Bone marrow (tissue), 2 donors: ENCODE data around the gene MBD5.

Experiments
- DNase-seq, 2 donors: peaks; one replicate each; lab custom pipeline; 2025; lab: John Stamatoyannopoulos, UW

MBD5 gene

DNA sequence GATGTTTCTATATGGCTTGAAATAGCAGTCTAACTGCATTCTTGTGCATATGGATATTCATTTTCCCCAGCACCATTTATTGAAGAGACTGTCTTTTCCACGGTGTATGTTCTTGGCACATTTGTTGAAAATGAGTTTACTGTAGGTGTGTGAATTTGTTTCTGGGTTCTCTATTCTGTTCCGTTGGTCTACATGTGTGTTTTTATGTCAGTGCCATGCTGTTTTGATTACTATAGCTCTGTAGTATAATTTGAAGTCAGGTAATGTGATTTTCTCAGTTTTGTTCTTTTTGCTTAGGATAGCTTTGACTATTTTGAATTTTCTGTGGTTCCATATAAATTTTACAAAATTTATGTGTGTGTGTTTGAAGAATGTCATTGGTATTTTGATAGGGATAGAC, 201.0 kb downstream of the MBD5 start:
- DNase-seq, result no peak

DNA sequence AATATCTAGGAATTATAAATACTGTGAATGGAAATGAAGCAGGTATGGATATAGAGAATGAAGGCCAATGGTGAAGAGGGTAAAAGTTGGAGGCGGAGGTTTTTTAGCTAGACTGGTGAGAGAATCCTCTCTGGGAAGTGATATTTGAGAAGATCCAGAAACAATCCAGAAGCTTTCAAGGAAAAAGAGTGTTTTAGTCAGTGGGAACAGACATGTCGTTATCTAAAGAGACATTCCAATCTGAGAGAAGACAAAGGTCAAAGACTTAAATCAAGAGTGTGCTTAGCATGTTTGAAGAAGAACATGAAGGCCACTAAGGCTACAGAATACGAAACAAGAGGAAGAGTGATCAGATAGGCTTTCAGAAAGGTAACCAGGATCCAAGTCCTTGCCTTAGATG, 211.0 kb downstream of the MBD5 start:
- DNase-seq, result no peak

DNA sequence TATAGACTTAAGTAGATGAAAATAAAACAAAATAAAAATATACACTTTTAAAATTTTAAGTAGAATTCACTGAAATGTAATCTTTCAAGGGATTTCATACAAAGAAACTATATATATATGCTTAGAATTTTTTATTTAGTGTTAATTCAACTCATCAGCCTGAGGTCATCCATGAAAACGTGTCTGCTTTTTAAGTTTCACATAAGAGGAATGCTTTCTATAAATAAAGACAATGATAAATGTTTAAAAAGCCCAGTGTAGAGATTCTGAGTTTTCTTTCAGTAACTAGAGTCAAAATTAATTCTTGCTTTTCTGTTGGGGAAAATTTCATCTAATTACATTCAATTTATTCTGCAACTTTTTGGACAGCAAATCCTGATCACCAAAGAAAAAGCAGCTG, 213.3 kb downstream of the MBD5 start:
- DNase-seq, result no peak

DNA sequence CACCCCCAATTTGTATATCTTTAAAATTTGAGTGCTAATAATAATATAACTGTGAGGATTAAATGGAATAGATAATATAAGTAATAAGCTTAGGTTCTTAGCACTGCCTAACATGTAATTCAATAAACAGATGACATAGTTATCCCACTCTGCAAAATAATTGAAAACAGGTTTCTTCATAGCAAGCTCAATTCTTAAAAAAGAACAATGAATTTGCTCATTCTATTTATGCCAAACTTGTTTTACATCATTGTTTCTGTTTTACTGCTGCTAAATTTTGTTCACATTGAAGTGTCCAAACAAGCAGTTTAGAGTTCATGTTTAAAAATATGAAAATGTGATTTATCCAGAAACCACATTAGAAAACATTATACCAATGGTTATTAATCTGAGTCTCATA, 217.0 kb downstream of the MBD5 start:
- DNase-seq, result no peak

DNA sequence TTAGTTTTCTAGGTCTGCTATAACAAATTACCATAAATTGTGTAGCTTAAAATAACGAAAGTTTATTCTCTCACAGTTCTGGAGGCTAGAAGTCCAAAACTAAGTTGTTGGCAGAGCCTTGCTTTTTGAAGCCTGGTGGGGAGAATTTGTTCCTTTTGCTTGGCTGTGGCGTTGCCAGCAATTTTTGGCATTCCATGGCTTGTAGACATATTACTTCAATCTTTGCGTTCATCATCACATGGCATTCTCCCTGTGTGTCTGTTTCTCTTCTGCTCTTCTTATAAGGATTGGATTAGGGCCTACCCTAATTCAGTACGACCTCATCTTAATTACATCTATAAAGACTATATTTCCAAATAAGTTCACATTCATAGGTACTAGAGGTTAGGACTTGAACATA, 217.7 kb downstream of the MBD5 start:
- DNase-seq, result no peak

DNA sequence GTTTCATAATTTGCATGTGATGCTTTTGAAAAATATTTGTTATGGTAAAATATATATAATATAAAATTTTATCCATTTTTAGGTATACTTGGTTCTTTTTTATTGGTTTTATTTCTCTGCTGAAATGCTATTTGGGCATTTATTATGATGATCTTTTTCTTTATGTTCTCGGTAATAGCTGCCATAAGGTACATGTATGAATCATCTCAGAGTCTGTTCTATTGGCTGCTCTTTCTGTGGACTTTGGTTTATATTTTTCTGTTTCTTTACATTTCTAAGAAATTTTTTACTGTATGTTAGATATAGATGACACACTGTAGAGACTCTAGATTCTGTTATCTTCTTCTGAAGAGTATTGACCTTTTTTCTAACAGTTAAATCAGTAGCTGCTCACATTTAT, 219.9 kb downstream of the MBD5 start:
- DNase-seq, result no peak

DNA sequence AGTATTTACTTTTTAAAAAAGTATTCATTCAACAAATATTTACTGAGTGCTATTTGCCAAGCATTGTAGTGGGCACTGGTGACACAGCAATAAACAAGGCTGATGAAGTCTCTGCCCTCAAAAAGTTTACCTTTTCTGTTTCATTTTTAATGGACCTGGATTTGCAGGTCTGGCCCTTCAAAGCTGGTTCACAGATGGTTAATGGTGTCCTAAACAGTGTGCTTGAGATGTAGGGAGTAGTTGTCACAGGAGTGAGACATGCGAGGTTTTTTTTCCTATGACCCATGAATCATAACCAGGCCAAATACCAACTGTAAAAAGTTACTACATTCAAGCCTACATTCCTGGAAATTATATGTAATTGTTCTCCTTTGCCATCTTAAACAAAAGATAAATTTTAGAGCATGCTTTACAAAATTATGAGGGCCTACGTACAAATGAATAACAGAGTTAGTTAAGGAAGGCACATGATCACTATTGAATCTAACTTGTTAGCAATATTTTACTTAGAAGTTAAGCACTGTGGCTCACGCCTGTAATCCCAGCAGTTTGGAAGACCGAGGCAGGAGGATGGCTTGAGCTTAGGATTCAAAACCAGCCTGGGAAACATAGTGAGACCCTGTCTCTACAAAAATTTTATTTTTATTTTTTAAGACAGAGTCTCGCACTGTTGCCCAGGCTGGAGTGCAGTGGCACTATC, 223.9 kb downstream of the MBD5 start:
- DNase-seq, result no peak

DNA sequence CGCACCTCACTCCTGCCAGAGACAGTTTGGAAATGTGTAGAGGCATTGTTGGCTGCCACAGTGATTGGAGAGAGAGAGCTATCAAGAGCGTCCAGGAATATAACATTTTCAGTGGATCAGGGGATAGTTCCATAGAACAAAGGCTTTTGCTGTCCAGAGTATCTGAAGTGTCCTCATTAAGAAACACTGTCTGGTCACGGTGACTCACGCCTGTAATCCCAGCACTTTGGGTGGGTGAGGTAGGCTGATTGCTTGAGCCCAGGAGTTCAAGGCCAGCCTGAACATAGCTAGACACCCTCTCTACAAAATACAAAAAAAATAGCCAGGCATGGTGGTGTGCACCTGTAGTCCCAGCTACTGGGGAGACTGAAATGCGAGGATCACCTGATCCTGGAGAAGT, 231.1 kb downstream of the MBD5 start:
- DNase-seq, result no peak

DNA sequence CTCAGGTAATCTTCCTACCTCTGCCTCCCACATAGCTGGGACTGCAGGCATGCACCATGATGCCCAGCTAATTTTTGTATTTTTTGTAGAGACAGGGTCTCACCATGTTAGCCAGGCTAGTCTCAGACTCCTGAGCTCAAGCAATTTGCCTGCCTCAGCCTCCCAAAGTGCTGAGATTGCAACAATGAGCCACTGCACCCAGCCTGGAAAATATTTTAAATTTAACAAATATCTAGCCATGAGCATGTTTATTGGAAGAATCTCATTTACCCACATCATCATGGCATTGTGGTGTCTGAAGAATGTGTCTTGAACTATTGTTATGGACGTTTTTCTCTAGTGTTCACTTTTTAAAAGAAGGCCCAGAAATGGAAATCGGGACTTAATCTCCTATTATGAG, 231.8 kb downstream of the MBD5 start:
- DNase-seq, result no peak

DNA sequence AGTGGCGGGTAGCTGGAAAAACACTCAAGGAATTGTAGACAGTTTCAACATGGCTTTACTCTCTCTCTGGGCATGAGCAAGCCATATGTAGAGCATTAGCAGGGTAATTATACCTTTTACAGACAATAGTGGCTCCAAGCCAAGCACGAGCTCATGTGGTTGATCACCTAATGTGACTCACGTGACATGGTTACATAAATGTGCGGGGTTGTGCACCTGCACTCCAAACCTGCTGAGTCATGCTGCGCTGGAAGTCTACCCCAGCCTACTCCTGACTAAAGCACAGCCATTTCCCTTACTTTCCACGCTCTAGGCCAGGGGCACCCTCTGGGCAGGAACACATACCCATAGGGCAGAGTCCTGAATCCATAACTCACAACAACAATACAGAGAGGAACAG, 232.8 kb downstream of the MBD5 start:
- DNase-seq, result no peak

DNA sequence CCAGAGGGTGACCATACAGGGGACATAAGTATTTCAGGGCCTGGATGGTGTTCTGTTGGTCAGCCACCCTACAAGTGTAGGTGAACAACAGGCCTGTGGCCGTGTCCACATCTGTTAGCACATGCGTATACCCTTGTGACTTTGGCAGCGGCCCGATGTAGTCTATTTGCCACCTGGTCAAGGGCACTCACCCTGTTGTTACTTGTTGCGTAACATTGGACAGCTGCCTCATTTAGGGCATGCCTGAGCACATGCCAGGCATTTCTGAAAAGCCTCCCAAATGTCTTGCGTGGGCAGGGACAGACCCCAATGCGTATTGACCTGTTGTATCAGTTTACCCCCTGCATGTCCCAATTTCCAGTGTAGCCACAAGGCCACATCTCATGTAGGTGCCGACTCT, 235.0 kb downstream of the MBD5 start:
- DNase-seq, result no peak

DNA sequence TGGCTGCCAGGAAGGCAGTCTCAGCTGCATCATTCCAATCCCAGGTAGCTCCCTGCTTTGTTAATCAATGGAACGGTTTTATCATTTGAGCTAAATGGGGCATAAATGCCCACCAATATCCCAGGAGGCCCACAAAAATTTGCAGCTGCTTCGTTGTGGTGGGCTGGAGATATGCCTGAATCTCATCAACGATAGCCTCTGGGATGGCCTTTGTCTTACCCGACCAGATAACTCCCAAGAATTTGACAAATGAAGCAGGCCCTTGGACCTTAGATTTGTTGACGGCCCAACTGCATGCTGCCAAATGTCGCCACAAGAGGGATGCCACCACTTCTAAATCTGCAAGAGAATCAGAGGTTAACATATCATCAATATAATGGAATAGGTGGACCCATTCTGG, 236.4 kb downstream of the MBD5 start:
- no peak for DNase-seq

DNA sequence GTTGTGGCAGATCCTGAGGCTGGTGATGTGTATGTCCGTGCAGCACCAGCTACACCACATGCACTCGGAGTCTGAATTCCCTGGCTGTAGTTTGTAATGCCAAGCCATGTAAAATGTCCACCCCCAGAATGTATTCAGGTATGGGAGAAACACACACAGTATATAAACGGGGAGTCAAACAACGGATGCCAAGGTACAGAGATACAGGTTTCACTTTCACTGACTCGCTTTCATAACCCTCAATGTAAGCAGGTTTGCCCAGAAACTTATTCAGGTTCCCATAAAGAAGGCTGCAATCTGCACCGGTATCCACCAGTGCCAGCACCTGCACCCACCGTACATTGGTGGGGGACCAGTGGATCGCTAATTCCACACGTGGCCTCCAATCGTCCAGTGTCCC, 237.2 kb downstream of the MBD5 start:
- DNase-seq, result no peak

DNA sequence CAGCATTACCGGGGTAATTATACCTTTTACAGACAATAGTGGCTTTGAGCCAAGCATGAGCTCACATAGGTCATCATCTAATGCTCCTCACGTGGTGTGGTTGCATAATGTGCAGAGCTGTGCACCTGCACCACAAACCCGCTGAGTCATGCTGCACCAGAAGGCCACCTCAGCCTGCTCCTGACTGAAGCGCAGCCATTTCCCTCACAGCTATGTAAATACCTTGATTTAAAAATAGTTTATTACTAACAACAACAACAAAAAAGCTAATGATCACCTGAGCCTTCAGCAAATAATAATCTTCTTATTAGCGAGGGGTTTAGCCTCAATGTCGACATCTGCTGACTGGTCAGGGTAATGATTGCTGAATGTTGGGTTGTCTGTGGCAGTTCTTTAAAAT, 238.8 kb downstream of the MBD5 start:
- no peak for DNase-seq

DNA sequence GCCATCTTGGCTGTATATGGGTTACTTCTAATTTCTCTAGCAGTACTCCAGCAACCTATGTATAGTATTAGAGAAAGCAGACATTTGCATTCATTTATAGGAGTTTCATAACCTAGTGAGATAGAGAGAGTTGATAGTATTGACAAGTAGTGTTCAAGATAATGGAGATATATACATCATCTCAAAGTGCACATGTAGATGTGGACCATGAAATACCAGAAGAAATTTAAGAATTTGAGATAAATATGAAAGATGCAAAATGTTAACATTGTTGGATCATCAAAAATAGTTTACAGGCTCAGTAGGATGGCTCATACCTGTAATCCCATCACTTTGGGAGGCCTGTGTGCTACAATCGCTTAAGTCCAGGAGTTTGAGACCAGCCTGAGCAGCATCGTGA, 243.0 kb downstream of the MBD5 start:
- DNase-seq, result no peak

DNA sequence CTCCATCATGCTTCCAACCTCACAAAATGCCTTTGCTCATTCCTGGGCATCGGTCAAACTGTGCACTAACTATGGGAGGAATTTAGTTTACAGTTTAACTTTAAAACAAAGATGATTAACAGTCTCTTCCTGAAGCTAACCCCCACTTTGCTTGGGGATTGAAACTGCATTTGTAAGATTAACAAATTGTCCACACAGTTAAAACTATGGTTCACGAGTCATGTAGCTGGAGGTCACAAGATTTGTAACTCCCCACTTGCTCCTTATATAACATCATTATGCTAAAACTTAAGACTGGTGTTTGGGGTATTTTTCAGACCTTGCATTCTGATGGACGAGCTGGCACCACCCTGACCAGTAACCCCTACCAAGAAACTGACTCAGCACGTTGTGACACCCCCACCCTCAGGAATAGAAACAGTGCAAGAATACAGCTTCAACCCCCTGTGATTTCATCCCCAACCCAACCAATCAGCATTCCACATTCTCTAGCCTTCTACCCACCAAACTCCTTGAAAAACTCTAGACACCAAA, 252.3 kb downstream of the MBD5 start:
- no peak for DNase-seq

DNA sequence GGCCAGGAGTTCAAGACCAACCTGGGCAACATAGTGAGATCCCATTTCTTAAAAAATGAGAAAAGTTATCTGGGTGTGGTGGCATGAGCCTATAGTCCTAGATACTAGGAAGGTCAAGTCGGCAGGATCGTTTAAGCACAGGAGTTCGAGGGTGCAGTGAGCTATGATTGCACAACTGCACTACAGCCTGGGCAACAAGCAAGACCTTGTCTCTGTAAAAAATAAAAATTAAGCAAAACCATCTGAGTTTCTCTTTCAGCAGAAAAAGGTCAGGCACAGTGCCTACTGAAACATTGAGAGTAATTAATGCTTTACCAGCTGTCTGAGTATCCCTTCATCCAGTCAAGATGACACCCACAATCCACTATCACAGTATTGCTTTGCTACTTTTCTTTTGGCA, 258.3 kb downstream of the MBD5 start:
- no peak for DNase-seq

DNA sequence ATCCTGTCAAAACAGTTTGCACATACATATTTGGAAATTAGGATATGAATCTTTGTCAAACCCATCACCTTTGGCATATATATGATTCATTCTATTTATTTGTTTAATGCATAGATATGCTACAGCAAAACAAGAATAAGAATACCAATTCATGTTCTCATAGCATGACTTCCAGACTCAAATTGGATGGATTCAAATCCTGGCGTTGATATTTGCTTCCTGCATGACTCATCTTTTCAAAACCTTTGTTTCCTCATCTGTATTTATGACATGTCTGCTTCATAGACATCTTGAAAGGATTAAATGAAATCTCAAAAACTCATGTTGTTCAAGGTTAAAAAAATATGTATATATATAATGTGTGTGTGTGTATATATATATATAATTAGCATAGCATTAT, 261.3 kb downstream of the MBD5 start:
- no peak for DNase-seq

DNA sequence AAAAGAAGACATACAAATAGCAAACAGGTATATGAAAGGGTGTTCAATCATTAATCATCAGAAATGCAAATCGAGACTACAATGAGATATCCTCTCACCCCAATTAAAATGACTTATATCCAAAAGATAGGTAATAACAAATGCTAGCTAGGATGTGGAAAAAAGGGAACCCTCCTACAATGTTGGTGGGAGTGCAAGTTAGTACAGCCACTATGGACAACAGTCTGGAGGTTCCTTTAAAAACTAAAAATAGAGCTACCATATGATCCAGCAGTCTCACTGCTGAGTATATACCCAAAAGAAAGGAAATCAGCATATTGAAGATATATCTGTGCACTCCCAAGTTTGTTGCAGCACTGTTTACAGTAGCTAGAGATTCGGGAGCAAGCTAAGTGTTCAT, 271.5 kb downstream of the MBD5 start:
- DNase-seq, result no peak

DNA sequence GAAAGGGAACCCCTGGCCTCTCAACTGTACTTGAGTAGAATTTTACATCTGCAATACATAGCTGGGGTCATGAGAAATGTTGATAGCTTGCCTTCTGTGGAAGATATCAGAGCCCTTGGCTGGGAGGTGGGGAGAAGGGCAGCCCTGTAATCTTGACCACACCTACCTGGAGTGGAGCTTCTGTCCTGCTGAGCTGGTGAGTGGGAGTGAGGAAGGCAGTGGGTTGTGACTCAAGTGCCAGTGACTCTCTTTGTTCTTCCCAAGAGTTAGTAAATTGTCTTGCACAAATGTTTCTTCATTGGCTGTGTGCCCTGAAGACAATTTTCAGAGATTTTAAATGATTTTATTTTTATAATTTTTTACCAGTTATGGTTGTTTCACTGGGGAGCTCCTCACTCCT, 277.3 kb downstream of the MBD5 start:
- DNase-seq, result no peak

DNA sequence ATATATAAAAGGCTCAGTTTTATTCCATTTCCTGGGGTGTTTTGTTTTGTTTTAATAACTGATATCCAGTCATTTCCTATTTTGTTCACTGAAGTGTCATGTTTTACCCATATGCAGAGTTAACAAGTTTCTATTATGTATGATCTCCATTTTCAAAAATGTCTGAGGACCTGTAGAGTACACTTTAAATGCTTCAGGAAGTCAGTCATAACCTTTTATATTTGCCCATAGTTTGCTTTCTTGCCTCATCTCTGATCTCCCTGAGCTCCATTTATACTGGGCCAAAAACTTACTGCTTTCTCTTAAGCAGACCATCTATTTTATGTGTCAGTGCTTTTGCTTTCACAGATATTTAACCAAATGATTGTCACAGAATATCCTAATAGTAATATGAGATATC, 278.7 kb downstream of the MBD5 start:
- no peak for DNase-seq

DNA sequence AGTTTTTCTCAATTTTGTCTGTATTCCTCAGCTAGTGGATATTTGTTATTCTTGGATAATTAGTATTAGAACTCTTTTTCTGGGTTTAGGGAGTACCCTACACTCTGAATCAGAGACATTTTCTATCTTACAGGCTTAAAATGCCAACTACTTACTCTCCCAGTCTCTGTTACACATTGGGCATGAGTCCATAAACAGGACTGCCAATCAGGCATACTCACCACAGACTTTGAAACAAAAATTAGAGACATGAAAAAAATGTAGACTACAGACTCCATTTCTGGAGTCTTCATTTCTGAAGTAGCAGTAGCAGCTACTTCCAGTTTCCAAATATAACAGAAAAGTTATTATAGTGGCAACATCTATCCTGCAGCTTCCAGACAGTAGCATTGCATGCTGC, 279.7 kb downstream of the MBD5 start:
- DNase-seq, result no peak

DNA sequence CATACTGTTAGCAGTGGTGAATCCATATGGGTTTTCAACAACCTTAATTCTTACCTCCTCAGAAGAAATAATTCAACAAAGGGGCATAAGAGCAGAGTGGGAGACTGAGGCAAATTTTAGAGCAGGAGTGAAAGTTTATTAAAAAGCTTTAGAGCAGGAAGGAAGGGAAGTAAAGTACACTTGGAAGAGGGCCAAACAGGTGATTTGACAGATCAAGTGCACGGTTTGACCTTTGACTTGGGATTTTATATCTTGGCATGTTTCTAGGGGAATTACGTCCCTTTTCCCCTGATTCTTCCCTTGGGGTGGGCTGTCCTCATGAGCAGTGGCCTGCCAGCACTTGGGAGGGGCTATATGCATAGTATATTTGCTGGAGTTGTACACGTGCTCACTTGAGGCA, 280.5 kb downstream of the MBD5 start:
- no peak for DNase-seq

DNA sequence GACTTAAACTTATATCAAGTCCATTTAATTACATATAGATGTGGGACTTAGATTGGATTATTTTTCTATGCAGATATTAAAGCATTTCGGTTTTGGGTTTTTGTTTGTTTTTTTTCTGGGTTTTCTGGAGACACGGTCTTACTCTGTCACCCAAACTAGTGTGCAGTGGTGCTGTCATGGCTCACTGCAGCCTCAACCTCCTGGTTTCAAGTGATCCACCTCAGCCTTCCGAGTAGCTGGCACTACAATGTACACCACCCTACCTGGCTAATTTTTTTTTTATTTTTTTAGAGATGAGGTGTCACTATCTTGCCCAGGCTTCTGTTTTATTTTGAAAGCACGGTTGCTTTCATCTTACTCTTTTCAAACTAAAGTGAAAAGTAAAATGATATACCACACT, 281.6 kb downstream of the MBD5 start:
- DNase-seq, result no peak

DNA sequence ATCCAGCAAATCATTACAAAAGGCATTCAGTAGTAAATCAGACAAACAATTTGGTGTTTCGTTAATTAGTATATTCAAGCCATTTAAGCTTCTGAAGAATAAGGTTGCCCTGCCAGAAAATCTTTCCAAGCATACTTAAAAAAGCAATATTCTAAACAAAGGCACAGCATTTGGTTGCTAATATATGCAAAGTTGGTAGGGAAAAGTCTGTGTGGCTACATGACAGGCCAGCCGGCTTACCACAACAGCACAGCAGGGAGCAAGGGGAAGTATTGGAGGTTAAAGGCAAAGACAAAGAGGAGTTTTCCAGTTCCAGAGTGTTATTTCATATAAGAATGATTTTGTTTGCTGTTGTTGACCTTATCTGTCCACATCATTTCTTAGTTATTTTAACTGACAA, 282.3 kb downstream of the MBD5 start:
- no peak for DNase-seq
